Kidney (tissue), 14 donors: ENCODE results near the gene SORBS1. TPM values are rescaled to one million over a fixed set of nuclear protein-coding genes. Genes with fewer than 3 reads are reported as not detected.

Experiments used
- DNase-seq, 5 donors: peaks; one replicate each; pipeline ENCODE4 v3.0.0-alpha.2; 2013 to 2020
- FAIRE-seq: peaks from 2 replicates; lab custom pipeline; 2012; peaks lifted over from hg19 to GRCh38; lab: Jason Lieb, UNC
- H3K27ac ChIP-seq, 2 donors: one replicate each; pipeline ENCODE4 v1.7.0; 2013; ENCODE audit warnings: low read depth in 2 of 2, low read length in 2 of 2, inconsistent platforms in 1 of 2
- H3K27me3 ChIP-seq: one replicate; pipeline ENCODE4 v1.7.1; 2013; ENCODE audit warnings: low read length, inconsistent platforms; ENCODE audit not compliant: control insufficient read depth, insufficient read depth
- H3K36me3 ChIP-seq, 3 donors: one replicate each; pipeline versions ENCODE4 v1.7.0 to v1.7.1; 2013; ENCODE audit warnings: low read length in 3 of 3, control low read depth in 1 of 3, inconsistent platforms in 1 of 3; ENCODE audit not compliant: insufficient read depth in 3 of 3, control insufficient read depth in 2 of 3
- H3K4me1 ChIP-seq, 3 donors: one replicate each; pipeline versions ENCODE4 v1.7.0 to v1.7.1; 2013; ENCODE audit warnings: low read length in 3 of 3, inconsistent platforms in 1 of 3, low read depth in 1 of 3; ENCODE audit not compliant: control insufficient read depth in 2 of 3, insufficient read depth in 2 of 3
- H3K4me3 ChIP-seq, 3 donors: one replicate each; pipeline versions ENCODE4 v1.7.0 to v1.8.1; 2013; ENCODE audit warnings: low read length in 3 of 3, control low read depth in 1 of 3, inconsistent platforms in 1 of 3
- H3K9ac ChIP-seq, 3 donors: one replicate each; pipeline versions ENCODE4 v1.7.0 to v1.7.1; 2013; ENCODE audit warnings: low read length in 3 of 3, control low read depth in 1 of 3, inconsistent platforms in 1 of 3
- H3K9me3 ChIP-seq, 3 donors: one replicate each; pipeline versions ENCODE4 v1.7.0 to v1.7.1; 2013; ENCODE audit warnings: low read length in 3 of 3, control low read depth in 1 of 3, inconsistent platforms in 1 of 3; ENCODE audit not compliant: control insufficient read depth in 2 of 3, insufficient read depth in 1 of 3
- CTCF ChIP-seq: IDR thresholded peaks from 3 replicates; pipeline ENCODE4 v1.5.1; 2012; ENCODE audit warnings: mild to moderate bottlenecking, moderate library complexity, borderline replicate concordance; ENCODE audit not compliant: insufficient read depth; ENCODE audit errors: extremely low read depth
- intact Hi-C: fragments of 100-400 bp; cut with DNase I; formaldehyde crosslinking; loops from one replicate; pipeline ENCODE4 v1.11.1; 2022
- polyA plus RNA-seq: library from polyadenylated mRNA; stranded (reverse); fragments of 350-450 nt; fragmentation: Illumina TruSeq; extraction: RNeasy Lipid Tissue Mini Kit (QIAGEN cat#74804); gene quantifications from one replicate; pipeline ENCODE4 v1.2.3, GENCODE V29; 2014; ENCODE audit warnings: low read depth, low replicate concordance; ENCODE audit not compliant: insufficient read depth
- total RNA-seq: library from RNA; stranded (reverse); fragmentation: NEBNext Ultra II Directional; extraction: Animal tissue kit (Norgen Biotek cat#: 25700); gene quantifications from one replicate; pipeline ENCODE4 v1.2.1, GENCODE V29; 2021
- donor health status: control.
- donor health status: control.
- donor health status: control.
- donor health status: control.
- donor health status: control.
- donor health status: DM: yes; HTN: yes; CAD: no.
- donor health status: Normal renal cell carcinoma (clear cell type).

SORBS1 gene
- total and polyA plus RNA-seq, 2 donors from 2014 or later: 12.2 to 91.7 TPM

GRCh38 chr10:95543459-95543858 is 17.7 kb downstream of the SORBS1 start:
- no peaks in the 10 kb centered on the region for H3K9me3 ChIP-seq
- H3K27me3 ChIP-seq: no peaks in the 10 kb centered on the region
- DNase-seq: no peak
- H3K27ac ChIP-seq: no peak overlapping the region
- intact Hi-C loops: no loop called here
- TF ChIP-seq CTCF: no peak
- peaks cover 0 to 46% (median 12%) of the 10 kb centered on the region in 3 donors for H3K4me1 ChIP-seq
- no peak for FAIRE-seq
- H3K9ac ChIP-seq: no peak overlapping the region
- H3K36me3 ChIP-seq: no peaks in the 10 kb centered on the region
- H3K4me3 ChIP-seq: no peak overlapping the region

- H3K4me3 ChIP-seq: no peak overlapping the region
- FAIRE-seq (no peak), DNase-seq (no peak)
- no peak for TF ChIP-seq CTCF
- no peaks in the 10 kb centered on the region for H3K27me3 ChIP-seq
- no peaks in the 10 kb centered on the region for H3K9me3 ChIP-seq
- H3K27ac ChIP-seq: peak overlapping the region in 1 of 2 donors; percentile 25
- H3K9ac ChIP-seq: no peak overlapping the region
- no peaks in the 10 kb centered on the region for H3K36me3 ChIP-seq
- H3K4me1 ChIP-seq: peaks cover 0 to 46% (median 16%) of the 10 kb centered on the region in 3 donors
- intact Hi-C loops: no loop called here
Observed at GRCh38 chr10:95542761-95543160, 18.4 kb downstream of the SORBS1 start.

- peaks cover 0 to 47% (median 17%) of the 10 kb centered on the region in 3 donors for H3K4me1 ChIP-seq
- no peaks in the 10 kb centered on the region for H3K27me3 ChIP-seq
- no peak overlapping the region for H3K4me3 ChIP-seq
- no peaks in the 10 kb centered on the region for H3K9me3 ChIP-seq
- no peak overlapping the region for H3K27ac ChIP-seq
- intact Hi-C loops: no loop called here
- no peak overlapping the region for H3K9ac ChIP-seq
- H3K36me3 ChIP-seq: no peaks in the 10 kb centered on the region
- TF ChIP-seq CTCF: no peak
- FAIRE-seq (no peak), DNase-seq (no peak)
Observed at GRCh38 chr10:95542330-95542729, 18.8 kb downstream of the SORBS1 start.

GRCh38 chr10:95540514-95541052 is 20.6 kb downstream of the SORBS1 start:
- FAIRE-seq (no peak), DNase-seq (no peak)
- Histone ChIP-seq H3K9me3 (no peaks in the 10 kb centered on the region), H3K36me3 (no peaks in the 10 kb centered on the region), H3K4me3 (no peak overlapping the region), H3K27ac (no peak overlapping the region), H3K4me1 (peaks cover 0 to 52% (median 25%) of the 10 kb centered on the region in 3 donors), H3K27me3 (no peaks in the 10 kb centered on the region), H3K9ac (no peak overlapping the region)
- no peak for TF ChIP-seq CTCF
- intact Hi-C loops: no loop called here
